Endothelial cell of umbilical vein (primary cell): ENCODE data around the gene TIMM29. TPM values are rescaled to one million over a fixed set of nuclear protein-coding genes. Genes with fewer than 3 reads are reported as not detected.

Source experiments
- BruUV-seq: library from RNA; stranded (reverse); fragments of 400-500 nt; replicated peaks from 2 replicates; lab custom pipeline; 2021; lab: Mats Ljungman, UMichigan
- CTCF ChIA-PET: fragments of 300-600, 350-600 bp; sonication (Branson Sonifier 250); formaldehyde crosslinking; loops from one replicate; lab custom pipeline; 2021; ENCODE audit warnings: antibody characterized with exemption, inconsistent platforms; lab: Charles Lee
- POLR2A ChIA-PET: fragments of 300-600, 350-600 bp; sonication (Branson Sonifier 250); formaldehyde crosslinking; loops from one replicate; lab custom pipeline; 2021; ENCODE audit warnings: antibody characterized with exemption, inconsistent platforms; lab: Charles Lee
- DNase-seq: peaks from one replicate; pipeline ENCODE4 v3.0.0-alpha.2; 2011; ENCODE audit warnings: low read depth, low spot score
- FAIRE-seq: peaks from 2 replicates; lab custom pipeline; 2011; peaks lifted over from hg19 to GRCh38; lab: Jason Lieb, UNC
- H2AFZ ChIP-seq: 2 replicates; pipeline ENCODE4 v1.6.0; 2012; ENCODE audit warnings: low read depth, low read length, control low read depth, inconsistent platforms
- H3K27ac ChIP-seq: 2 replicates; pipeline ENCODE4 v1.5.1; 2011; ENCODE audit warnings: low read depth, mild to moderate bottlenecking, control low read depth, low read length, moderate library complexity; ENCODE audit not compliant: insufficient read depth
- H3K27me3 ChIP-seq, 2 experiments: 2 replicates each; pipeline versions ENCODE4 v1.6.0 to v1.6.1; 2011; ENCODE audit warnings: low read length in 2 of 2, mixed read lengths in 1 of 2; ENCODE audit not compliant: control insufficient read depth in 2 of 2, insufficient read depth in 2 of 2
- H3K36me3 ChIP-seq, 2 experiments: 2 replicates in 1 of 2; 3 replicates in 1 of 2; pipeline ENCODE4 v1.5.1; 2011; ENCODE audit warnings: low read length in 2 of 2, mild to moderate bottlenecking in 1 of 2, moderate library complexity in 1 of 2; ENCODE audit not compliant: control insufficient read depth in 2 of 2, insufficient read depth in 2 of 2; ENCODE audit errors: extremely low read depth in 1 of 2
- H3K4me1 ChIP-seq: 3 replicates; pipeline ENCODE4 v1.5.1; 2011; ENCODE audit warnings: mild to moderate bottlenecking, low read length; ENCODE audit not compliant: control insufficient read depth, insufficient read depth; ENCODE audit errors: extremely low read depth
- H3K4me2 ChIP-seq: 2 replicates; pipeline ENCODE4 v1.6.1; 2011; ENCODE audit warnings: low read length, control low read depth, mixed read lengths; ENCODE audit not compliant: insufficient read depth
- H3K4me3 ChIP-seq, 3 experiments: fragments of 200-600 bp in 1 of 3; sonication (generic), shearing (Covaris generic) in 1 of 3; replicated peaks in 1 of 3; 2 replicates each; pipeline ENCODE4 v1.5.1; 2011 to 2016; ENCODE audit warnings: control low read depth in 3 of 3, low read length in 3 of 3, mild to moderate bottlenecking in 2 of 3, inconsistent platforms in 1 of 3, low read depth in 1 of 3, moderate library complexity in 1 of 3; ENCODE audit not compliant: insufficient read depth in 1 of 3
- H3K79me2 ChIP-seq: 2 replicates; pipeline ENCODE4 v1.6.0; 2012; ENCODE audit warnings: low read length, inconsistent platforms; ENCODE audit not compliant: control insufficient read depth, insufficient read depth
- H3K9ac ChIP-seq: replicated peaks from 2 replicates; pipeline ENCODE3; 2011; ENCODE audit warnings: low read length, control low read depth; ENCODE audit not compliant: insufficient read depth; ENCODE audit errors: extremely low read depth
- H3K9me1 ChIP-seq: replicated peaks from 3 replicates; pipeline ENCODE4 v1.6.0; 2011; ENCODE audit warnings: mild to moderate bottlenecking, low read length; ENCODE audit not compliant: control insufficient read depth, insufficient read depth; ENCODE audit errors: extremely low read depth
- H3K9me3 ChIP-seq: replicated peaks from 2 replicates; pipeline ENCODE4 v1.5.1; 2012; ENCODE audit warnings: low read length, inconsistent platforms; ENCODE audit not compliant: control insufficient read depth, insufficient read depth
- H4K20me1 ChIP-seq: replicated peaks from 2 replicates; pipeline ENCODE3; 2011; ENCODE audit warnings: mild to moderate bottlenecking, low read length; ENCODE audit not compliant: control insufficient read depth, insufficient read depth; ENCODE audit errors: extremely low read depth
- EZH2 ChIP-seq: IDR thresholded peaks from 2 replicates; pipeline ENCODE4 v1.6.1; 2012; ENCODE audit warnings: borderline replicate concordance, low read depth, mild to moderate bottlenecking, moderate library complexity, low read length, inconsistent platforms; ENCODE audit not compliant: severe bottlenecking
- FOS ChIP-seq: IDR thresholded peaks from 2 replicates; pipeline ENCODE4 v1.6.1; 2011; ENCODE audit warnings: mild to moderate bottlenecking, low read length, moderate library complexity, borderline replicate concordance; ENCODE audit not compliant: insufficient read depth
- GATA2 ChIP-seq: IDR thresholded peaks from 2 replicates; pipeline ENCODE4 v1.7.0; 2011; ENCODE audit warnings: low read depth, mild to moderate bottlenecking, moderate library complexity, mixed read lengths, low read length; ENCODE audit not compliant: insufficient read length, insufficient read depth
- JUN ChIP-seq: IDR thresholded peaks from 2 replicates; pipeline ENCODE4 v1.6.1; 2011; ENCODE audit warnings: borderline replicate concordance, low read depth; ENCODE audit not compliant: insufficient read length, insufficient read depth
- MYC ChIP-seq: IDR thresholded peaks from one replicate; pipeline ENCODE4 v1.6.1; 2011; ENCODE audit warnings: mild to moderate bottlenecking, low read depth, low read length
- POLR2AphosphoS5 ChIP-seq: IDR thresholded peaks from 2 replicates; pipeline ENCODE4 v1.6.1; 2012; ENCODE audit warnings: low read depth, mild to moderate bottlenecking, control low read depth, low read length, moderate library complexity; ENCODE audit not compliant: insufficient read depth
- dilution Hi-C: fragments of 300-500 bp; cut with MboI; formaldehyde crosslinking; loops from one replicate; pipeline ENCODE4 v1.15.0; 2019; ENCODE audit warnings: low sequenced_read_pairs; ENCODE audit not compliant: extremely low pct_ligation_motif_present
- intact Hi-C: fragments of 100-400 bp; cut with micrococcal nuclease; formaldehyde crosslinking; loops from one replicate; pipeline ENCODE4 v1.10.0; 2022
- polyA plus RNA-seq, 4 experiments: library from polyadenylated mRNA; depleted of rRNA in 3 of 4; stranded (reverse) in 3 of 4; unstranded in 1 of 4; fragments of >200 nt; gene quantifications; 2 replicates each; pipeline versions ENCODE4 v1.2.1 to v1.2.3, GENCODE V29; 2011 to 2012; ENCODE audit warnings: missing spikeins in 1 of 4
- total RNA-seq: library from RNA; stranded (reverse); gene quantifications from 2 replicates; pipeline ENCODE4 v1.2.3, GENCODE V29; 2021
- TF ChIP-seq, protein P1 (sequence below): IDR thresholded peaks from 2 replicates; pipeline ENCODE4 v1.6.1; 2011; ENCODE audit not compliant: insufficient read depth, insufficient read length
- TF ChIP-seq, protein P2 (sequence below), 2 donors: IDR thresholded peaks; 1 replicate in 1 of 2; 2 replicates in 1 of 2; pipeline ENCODE4 v1.5.1; 2011; ENCODE audit warnings: low read length in 2 of 2, mild to moderate bottlenecking in 2 of 2, moderate library complexity in 2 of 2, control low read depth in 1 of 2, inconsistent platforms in 1 of 2, low read depth in 1 of 2; ENCODE audit not compliant: insufficient read depth in 1 of 2; ENCODE audit errors: extremely low read depth in 1 of 2

TIMM29 gene
- total and polyA plus RNA-seq, 2 donors (not counting 3 experiments of a cell fraction or from before 2014, with no cell fraction given): 10.7 to 20.6 TPM

GRCh38 chr19:10913716-10914340, 14.8 kb upstream of the TIMM29 start:
- no TSS peak for BruUV-seq
- ChIA-PET CTCF (no interaction called here), POLR2A (no interaction called here)
- H3K9ac ChIP-seq: no peak overlapping the region
- intact Hi-C loops (no loop called here), dilution Hi-C loops (loop anchor here (10.0 kb wide), 1 partner anchor 111 kb away; no protein-coding TSS in a partner anchor)
- no peak overlapping the region for H3K27ac ChIP-seq
- no peak for FAIRE-seq
- DNase-seq: no peak
- no peaks in the 10 kb centered on the region for H4K20me1 ChIP-seq
- no peaks in the 10 kb centered on the region for H3K79me2 ChIP-seq
- no peak for TF ChIP-seq GATA2
- TF ChIP-seq, protein P1, sequence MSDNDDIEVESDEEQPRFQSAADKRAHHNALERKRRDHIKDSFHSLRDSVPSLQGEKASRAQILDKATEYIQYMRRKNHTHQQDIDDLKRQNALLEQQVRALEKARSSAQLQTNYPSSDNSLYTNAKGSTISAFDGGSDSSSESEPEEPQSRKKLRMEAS: no peak
- TF ChIP-seq MYC: no peak
- TF ChIP-seq, protein P2, sequence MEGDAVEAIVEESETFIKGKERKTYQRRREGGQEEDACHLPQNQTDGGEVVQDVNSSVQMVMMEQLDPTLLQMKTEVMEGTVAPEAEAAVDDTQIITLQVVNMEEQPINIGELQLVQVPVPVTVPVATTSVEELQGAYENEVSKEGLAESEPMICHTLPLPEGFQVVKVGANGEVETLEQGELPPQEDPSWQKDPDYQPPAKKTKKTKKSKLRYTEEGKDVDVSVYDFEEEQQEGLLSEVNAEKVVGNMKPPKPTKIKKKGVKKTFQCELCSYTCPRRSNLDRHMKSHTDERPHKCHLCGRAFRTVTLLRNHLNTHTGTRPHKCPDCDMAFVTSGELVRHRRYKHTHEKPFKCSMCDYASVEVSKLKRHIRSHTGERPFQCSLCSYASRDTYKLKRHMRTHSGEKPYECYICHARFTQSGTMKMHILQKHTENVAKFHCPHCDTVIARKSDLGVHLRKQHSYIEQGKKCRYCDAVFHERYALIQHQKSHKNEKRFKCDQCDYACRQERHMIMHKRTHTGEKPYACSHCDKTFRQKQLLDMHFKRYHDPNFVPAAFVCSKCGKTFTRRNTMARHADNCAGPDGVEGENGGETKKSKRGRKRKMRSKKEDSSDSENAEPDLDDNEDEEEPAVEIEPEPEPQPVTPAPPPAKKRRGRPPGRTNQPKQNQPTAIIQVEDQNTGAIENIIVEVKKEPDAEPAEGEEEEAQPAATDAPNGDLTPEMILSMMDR (IDR thresholded peaks at IDR 0.05; ENCODE audit: extremely low read depth in 1 of 2, insufficient read depth in 1 of 2, low read depth in 1 of 2, low read length in 2 of 2): no peak
- no peak for TF ChIP-seq FOS
- no peak for TF ChIP-seq JUN
- TF ChIP-seq EZH2: no peak
- no peak for TF ChIP-seq POLR2AphosphoS5
- H3K4me2 ChIP-seq: no peak overlapping the region
- H3K27me3 ChIP-seq: no peaks in the 10 kb centered on the region
- no peak overlapping the region for H3K4me3 ChIP-seq
- H2AFZ ChIP-seq: no peak overlapping the region
- no peaks in the 10 kb centered on the region for H3K9me1 ChIP-seq
- H3K9me3 ChIP-seq: no peaks in the 10 kb centered on the region
- H3K4me1 ChIP-seq: no peaks in the 10 kb centered on the region
- H3K36me3 ChIP-seq: peaks cover 0 to 33% of the 10 kb centered on the region in 2 experiments
